ENCODE measurements around the gene SFPQ. TPM values are rescaled to one million over a fixed set of nuclear protein-coding genes. Genes with fewer than 3 reads are reported as not detected.

The SFPQ gene
- total and polyA plus RNA-seq, 7 experiments from 2014 or later = 91.0 to 610 (median 347) TPM

DNA sequence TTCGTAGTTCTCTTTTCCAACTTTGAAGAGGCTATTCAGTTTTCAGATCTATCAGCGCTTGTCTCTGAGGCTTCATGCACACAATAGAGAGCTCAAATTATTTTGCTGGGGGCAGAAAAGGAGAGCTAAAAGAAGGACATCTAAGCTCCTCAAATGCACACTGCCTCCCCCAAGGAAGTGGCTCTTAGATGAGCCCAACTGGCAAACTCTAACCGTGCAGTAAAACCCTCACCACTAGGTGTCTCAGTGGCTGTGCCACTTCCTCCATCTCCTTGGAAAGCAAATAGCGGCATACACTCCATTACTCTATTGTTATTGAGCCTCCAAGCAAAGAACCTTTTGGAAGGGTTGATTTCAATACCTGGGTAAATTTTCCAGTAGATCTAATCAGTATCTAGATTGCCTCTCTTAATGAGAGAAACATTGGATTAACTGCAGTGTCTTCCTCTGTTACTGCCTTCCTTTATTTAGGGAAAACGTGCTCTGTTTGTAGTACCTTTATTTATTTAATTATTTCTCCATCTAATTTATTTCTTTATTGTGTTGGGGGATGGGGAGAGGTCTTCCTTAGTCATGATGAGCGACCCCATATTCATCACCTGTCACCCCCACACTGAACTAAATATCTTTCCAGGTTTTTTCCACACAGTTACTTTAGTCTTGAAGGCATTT lies 9.2 kb upstream of the SFPQ start:
- peak overlapping the region in 1 of 10 donors; percentile 25 for H3K4me3 Mint-ChIP-seq
- ChIA-PET CTCF (interaction anchor here (0.6 to 1.6 kb wide), 14 partner anchors 9 to 217 kb away, joined by 3 to 17 read pairs (median 3); partner anchors contain the start of genes SFPQ and TMEM35B), POLR2A (interaction anchor here (0.6 to 1.6 kb wide), 2 partner anchors 9 to 273 kb away, joined by 3 to 7 read pairs; partner anchors contain the start of gene SFPQ)
- Histone ChIP-seq H3K27ac (ENCODE audit: low read depth, low read length) (no peak overlapping the region), H3K4me1 (ENCODE audit: control insufficient read depth in 2 of 2, insufficient read depth in 2 of 2, low read length in 2 of 2) (peaks cover 0 to 8% of the 10 kb centered on the region in 2 donors), H3K9me3 (ENCODE audit: control insufficient read depth in 2 of 3, low read length in 3 of 3) (no peaks in the 10 kb centered on the region), H3K27me3 (ENCODE audit: control insufficient read depth in 2 of 2, insufficient read depth in 2 of 2, low read length in 2 of 2) (peaks cover 0 to 4% of the 10 kb centered on the region in 2 donors), H3K36me3 (ENCODE audit: control insufficient read depth in 2 of 3, insufficient read depth in 3 of 3, low read length in 3 of 3) (no peaks in the 10 kb centered on the region), H3K4me3 (ENCODE audit: low read length) (no peak overlapping the region)
- H3K27ac Mint-ChIP-seq = peak overlapping the region in 3 of 9 donors; percentile 46 to 79 (median 51)
- DNase-seq (peak; percentile 23 to 80 (median 72)), ATAC-seq (peak; percentile 100)
- H3K36me3 Mint-ChIP-seq = no peaks in the 10 kb centered on the region
- peaks cover 0 to 32% (median 0%) of the 10 kb centered on the region in 5 donors for H3K27me3 Mint-ChIP-seq
- intact Hi-C loops (cut with micrococcal nuclease) = loop anchor here (1.0 to 5.0 kb wide), 6 partner anchors 9 to 573 kb away; partner anchors contain the start of gene SFPQ (in 2 of the 2)
- H3K4me1 Mint-ChIP-seq = peaks cover 3 to 13% (median 9%) of the 10 kb centered on the region in 7 donors
- no peaks in the 10 kb centered on the region for H3K9me3 Mint-ChIP-seq

GRCh38 chr1:35201631-35202030 lies 8.7 kb upstream of the SFPQ start:
- DNase-seq (no peak), ATAC-seq (no peak)
- H3K27me3 ChIP-seq (ENCODE audit: control insufficient read depth in 2 of 2, insufficient read depth in 2 of 2, low read length in 2 of 2) = peaks cover 0 to 4% of the 10 kb centered on the region in 2 donors
- Mint-ChIP-seq H3K36me3 (no peaks in the 10 kb centered on the region), H3K27me3 (peaks cover 0 to 34% (median 0%) of the 10 kb centered on the region in 5 donors), H3K4me1 (peaks cover 3 to 17% (median 9%) of the 10 kb centered on the region in 7 donors), H3K9me3 (no peaks in the 10 kb centered on the region), H3K27ac (no peak overlapping the region), H3K4me3 (no peak overlapping the region)
- CTCF ChIA-PET = interaction anchor here (0.6 to 1.6 kb wide), 12 partner anchors 9 to 216 kb away, joined by 3 to 17 read pairs (median 3); partner anchors contain the start of genes SFPQ and TMEM35B
- POLR2A ChIA-PET = interaction anchor here (1.6 kb wide), 1 partner anchor 9 kb away, joined by 7 read pairs; the partner anchor contains the start of gene SFPQ
- no peak overlapping the region for H3K4me3 ChIP-seq (ENCODE audit: low read length)
- intact Hi-C loops (cut with micrococcal nuclease) = loop anchor here (1.0 to 5.0 kb wide), 6 partner anchors 8 to 573 kb away; partner anchors contain the start of gene SFPQ (in 2 of the 2)
- H3K4me1 ChIP-seq (ENCODE audit: control insufficient read depth in 2 of 2, insufficient read depth in 2 of 2, low read length in 2 of 2) = peaks cover 0 to 8% of the 10 kb centered on the region in 2 donors
- no peaks in the 10 kb centered on the region for H3K9me3 ChIP-seq (ENCODE audit: control insufficient read depth in 2 of 3, low read length in 3 of 3)
- H3K36me3 ChIP-seq (ENCODE audit: control insufficient read depth in 2 of 3, insufficient read depth in 3 of 3, low read length in 3 of 3) = no peaks in the 10 kb centered on the region
- no peak overlapping the region for H3K27ac ChIP-seq (ENCODE audit: low read depth, low read length)

DNA sequence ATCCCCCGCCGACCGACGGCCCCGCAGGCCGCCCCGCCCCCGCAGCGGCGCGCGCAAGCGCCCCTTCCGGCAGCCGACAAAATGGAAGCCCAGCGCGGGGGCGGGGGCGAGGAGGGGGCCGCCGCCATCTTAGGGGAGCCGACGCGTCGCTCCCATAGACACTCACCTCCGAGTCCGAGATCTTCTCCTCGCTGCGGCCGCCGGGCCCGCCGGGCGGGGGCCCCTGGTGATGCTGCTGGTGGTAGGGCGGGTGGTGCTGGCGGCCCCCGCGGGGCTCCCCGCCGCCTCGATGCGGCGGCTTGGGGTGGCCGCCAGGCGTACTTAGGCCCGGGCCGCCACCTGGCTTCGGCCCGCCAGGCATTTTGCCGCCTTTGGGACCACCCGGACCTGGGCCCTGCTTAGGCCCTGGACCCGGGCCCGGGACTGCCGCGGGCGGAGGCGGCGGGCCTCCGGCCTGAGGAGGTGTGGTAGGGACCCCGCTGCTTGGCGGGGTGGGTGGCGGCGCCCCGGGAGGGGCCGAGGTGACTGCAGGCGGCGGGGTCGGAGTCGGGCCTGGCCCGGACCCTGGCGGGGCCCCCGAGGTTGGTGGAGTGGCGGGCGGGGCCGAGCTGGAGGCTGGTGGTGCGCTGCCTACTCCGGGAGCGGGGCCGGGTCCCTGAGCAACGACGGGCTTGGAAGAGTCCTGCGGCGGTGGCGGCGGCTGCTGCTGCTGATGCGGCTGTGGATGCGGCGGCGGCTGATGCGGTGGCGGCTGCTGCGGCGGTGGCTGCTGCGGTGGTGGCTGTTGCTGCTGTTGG lies 691 bp downstream of the SFPQ start:
- ChIA-PET CTCF (interaction anchor here (1.0 kb wide), 1 partner anchor 10 kb away, joined by 3 read pairs; no protein-coding TSS in a partner anchor), POLR2A (interaction anchor here (0.5 to 1.6 kb wide), 14 partner anchors 8 to 1272 kb away, joined by 3 to 8 read pairs (median 4); partner anchors contain the start of genes KIAA0319L, MRPS15, NCDN and TMEM35B)
- peak; percentile 75 for ATAC-seq
- H3K9me3 Mint-ChIP-seq = peaks cover 0 to under 1% (median 0%) of the 10 kb centered on the region in 11 donors
- intact Hi-C loops (cut with micrococcal nuclease) = loop anchor here (1.0 to 10.0 kb wide), 11 partner anchors 12 to 1030 kb away; partner anchors contain the start of genes KIAA0319L (in 2 of the 2), NCDN (in 2 of the 2), SMIM12 (in 2 of the 2) and ZMYM1 (in 2 of the 2)
- DNase-seq = peak; percentile 83 to 96 (median 90)
- no peaks in the 10 kb centered on the region for H3K9me3 ChIP-seq (ENCODE audit: control insufficient read depth in 2 of 3, low read length in 3 of 3)
- H3K4me3 Mint-ChIP-seq = peak overlapping the region; percentile 92 to 98 (median 96)
- H3K27ac ChIP-seq (ENCODE audit: low read depth, low read length) = peak overlapping the region; percentile 99
- H3K4me1 Mint-ChIP-seq = peaks cover 42 to 60% (median 55%) of the 10 kb centered on the region in 7 donors
- peaks cover 14 to 53% (median 40%) of the 10 kb centered on the region in 3 experiments for H3K36me3 ChIP-seq (ENCODE audit: control insufficient read depth in 2 of 3, insufficient read depth in 3 of 3, low read length in 3 of 3)
- H3K27me3 ChIP-seq (ENCODE audit: control insufficient read depth in 2 of 2, insufficient read depth in 2 of 2, low read length in 2 of 2) = no peaks in the 10 kb centered on the region
- peak overlapping the region; percentile 72 for H3K4me3 ChIP-seq (ENCODE audit: low read length)
- H3K36me3 Mint-ChIP-seq = peaks cover 19 to 44% (median 42%) of the 10 kb centered on the region in 5 donors
- H3K27ac Mint-ChIP-seq = peak overlapping the region; percentile 92 to 99 (median 98)
- peaks cover 32 to 39% of the 10 kb centered on the region in 2 donors for H3K4me1 ChIP-seq (ENCODE audit: control insufficient read depth in 2 of 2, insufficient read depth in 2 of 2, low read length in 2 of 2)
- H3K27me3 Mint-ChIP-seq = peaks cover 0 to 3% (median 0%) of the 10 kb centered on the region in 5 donors

DNA sequence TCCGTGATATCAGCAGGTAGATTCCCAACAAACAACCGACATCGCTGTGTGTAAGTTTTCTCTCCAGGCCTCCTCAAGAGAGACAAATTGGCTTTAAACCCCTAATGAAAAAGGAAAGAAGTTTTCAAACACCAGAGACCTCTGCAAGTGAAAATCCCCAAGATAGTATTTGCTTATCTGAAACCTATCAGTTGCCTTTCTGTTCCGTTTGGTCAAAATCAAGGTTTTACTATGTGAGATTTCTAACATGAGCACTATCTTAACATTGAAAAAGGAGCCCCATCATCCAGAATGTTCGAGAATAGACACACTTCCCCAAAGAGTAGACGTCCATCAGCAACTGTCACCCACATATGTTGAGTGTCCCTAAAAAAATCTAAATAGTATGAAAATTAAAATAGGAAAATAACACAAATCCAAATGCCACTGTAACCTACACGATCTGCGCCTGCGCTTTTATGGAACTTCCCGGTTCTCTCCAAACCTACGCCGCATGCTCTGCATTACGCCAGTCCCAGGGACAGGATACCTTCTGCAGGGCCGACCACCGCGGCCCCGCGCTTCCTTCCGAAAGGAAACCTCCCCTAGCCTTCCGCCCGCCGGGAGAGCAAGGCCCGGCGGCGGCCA lies 1.4 kb downstream of the SFPQ start:
- no peaks in the 10 kb centered on the region for H3K27me3 ChIP-seq (ENCODE audit: control insufficient read depth in 2 of 2, insufficient read depth in 2 of 2, low read length in 2 of 2)
- intact Hi-C loops (cut with micrococcal nuclease) = loop anchor here (1.0 to 10.0 kb wide), 12 partner anchors 11 to 1031 kb away; partner anchors contain the start of genes KIAA0319L (in 2 of the 2), NCDN (in 2 of the 2), SMIM12 (in 2 of the 2) and ZMYM1 (in 2 of the 2)
- CTCF ChIA-PET = no interaction called here
- peaks cover 19 to 49% (median 47%) of the 10 kb centered on the region in 5 donors for H3K36me3 Mint-ChIP-seq
- H3K27ac Mint-ChIP-seq = peak overlapping the region; percentile 84 to 98 (median 93)
- peak overlapping the region; percentile 99 for H3K27ac ChIP-seq (ENCODE audit: low read depth, low read length)
- H3K4me3 Mint-ChIP-seq = peak overlapping the region; percentile 91 to 98 (median 96)
- H3K4me1 ChIP-seq (ENCODE audit: control insufficient read depth in 2 of 2, insufficient read depth in 2 of 2, low read length in 2 of 2) = peaks cover 38 to 43% of the 10 kb centered on the region in 2 donors
- DNase-seq (peak in 1 of 9 donors; percentile 29), ATAC-seq (no peak)
- peaks cover 19 to 60% (median 47%) of the 10 kb centered on the region in 3 experiments for H3K36me3 ChIP-seq (ENCODE audit: control insufficient read depth in 2 of 3, insufficient read depth in 3 of 3, low read length in 3 of 3)
- H3K9me3 Mint-ChIP-seq = peaks cover 0 to 3% (median 0%) of the 10 kb centered on the region in 11 donors
- POLR2A ChIA-PET = interaction anchor here (1.0 kb wide), 1 partner anchor 206 kb away, joined by 3 read pairs; the partner anchor contains the start of gene TMEM35B
- peak overlapping the region; percentile 72 for H3K4me3 ChIP-seq (ENCODE audit: low read length)
- no peaks in the 10 kb centered on the region for H3K27me3 Mint-ChIP-seq
- peaks cover 47 to 67% (median 62%) of the 10 kb centered on the region in 7 donors for H3K4me1 Mint-ChIP-seq
- no peaks in the 10 kb centered on the region for H3K9me3 ChIP-seq (ENCODE audit: control insufficient read depth in 2 of 3, low read length in 3 of 3)

DNA sequence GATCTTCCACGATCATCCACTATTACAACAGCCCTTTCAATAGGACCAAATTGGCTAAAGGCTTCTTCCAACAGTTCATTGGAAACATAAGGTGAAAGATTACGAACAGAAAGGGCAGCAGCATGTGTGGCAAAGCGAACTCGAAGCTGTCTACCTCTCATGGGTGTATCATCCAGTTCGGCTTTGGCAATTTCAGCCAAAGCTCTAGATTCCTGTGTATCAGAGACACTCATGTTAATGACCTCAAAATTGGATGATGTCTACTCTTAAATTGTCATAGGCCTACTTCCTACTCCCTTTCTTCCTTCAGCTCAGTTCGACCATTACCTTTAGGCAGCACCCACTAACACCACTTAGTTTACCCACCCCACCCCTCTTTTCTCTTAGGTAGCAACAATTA lies 2.2 kb downstream of the SFPQ start:
- H3K36me3 Mint-ChIP-seq = peaks cover 19 to 55% (median 52%) of the 10 kb centered on the region in 5 donors
- H3K4me3 ChIP-seq (ENCODE audit: low read length) = peak overlapping the region; percentile 72
- intact Hi-C loops (cut with micrococcal nuclease) = loop anchor here (1.0 to 10.0 kb wide), 7 partner anchors 8 to 1032 kb away; partner anchors contain the start of genes C1orf216 (in 1 of the 2), PSMB2 (in 1 of the 2), THRAP3 (in 1 of the 2) and ZMYM1 (in 1 of the 2)

More for the DNA sequence above, 2.2 kb downstream of the SFPQ start:
- peaks cover 0 to 3% (median 0%) of the 10 kb centered on the region in 11 donors for H3K9me3 Mint-ChIP-seq
- no peak for ATAC-seq
- Histone ChIP-seq H3K27me3 (ENCODE audit: control insufficient read depth in 2 of 2, insufficient read depth in 2 of 2, low read length in 2 of 2) (no peaks in the 10 kb centered on the region), H3K4me1 (ENCODE audit: control insufficient read depth in 2 of 2, insufficient read depth in 2 of 2, low read length in 2 of 2) (peaks cover 46 to 50% of the 10 kb centered on the region in 2 donors), H3K9me3 (ENCODE audit: control insufficient read depth in 2 of 3, low read length in 3 of 3) (no peaks in the 10 kb centered on the region), H3K36me3 (ENCODE audit: control insufficient read depth in 2 of 3, insufficient read depth in 3 of 3, low read length in 3 of 3) (peaks cover 25 to 68% (median 54%) of the 10 kb centered on the region in 3 experiments), H3K27ac (ENCODE audit: low read depth, low read length) (peak overlapping the region; percentile 99)
- H3K4me1 Mint-ChIP-seq = peaks cover 54 to 75% (median 69%) of the 10 kb centered on the region in 7 donors
- H3K27me3 Mint-ChIP-seq = no peaks in the 10 kb centered on the region
- CTCF ChIA-PET = interaction anchor here (0.5 kb wide), 2 partner anchors 96 to 150 kb away, joined by 4 to 8 read pairs; no protein-coding TSS in a partner anchor
- peak overlapping the region; percentile 91 to 98 (median 96) for H3K4me3 Mint-ChIP-seq
- POLR2A ChIA-PET = interaction anchor here (0.8 to 1.7 kb wide), 3 partner anchors 9 to 260 kb away, joined by 3 to 5 read pairs (median 3); partner anchors contain the start of gene TMEM35B
- H3K27ac Mint-ChIP-seq = peak overlapping the region; percentile 84 to 98 (median 93)
- no peak for DNase-seq

Data from naive thymus-derived CD4-positive, alpha-beta T cell (primary cell).